ENCODE results near the gene GPRASP2. TPM values are rescaled to one million over a fixed set of nuclear protein-coding genes. Genes with fewer than 3 reads are reported as not detected.
A peak's percentile ranks its signal among the peaks of the same experiment; 100 is the strongest.

GPRASP2 gene
- total and polyA plus RNA-seq, 5 donors: 9.9 to 24.1 (median 21.9) TPM

- Histone ChIP-seq H3K4me3 (ENCODE audit: low read length) (no peak overlapping the region), H3K4me1 (ENCODE audit: control insufficient read depth, insufficient read depth, low read length) (no peaks in the 10 kb centered on the region), H3K9me3 (ENCODE audit: control insufficient read depth, low read length) (no peaks in the 10 kb centered on the region), H3K27me3 (ENCODE audit: control insufficient read depth, insufficient read depth) (no peaks in the 10 kb centered on the region), H3K27ac (ENCODE audit: low read length) (no peak overlapping the region)
- 95% methylated on average over 1 of the region's 1 CpG for WGBS
- no peak for ATAC-seq
- intact Hi-C loops (cut with DNase I): no loop called here
- DNase-seq: no peak
These were observed 32.1 kb downstream of the GPRASP2 start for GRCh38 chrX:102744307-102744706.

GRCh38 chrX:102745513-102745856, 33.2 kb downstream of the GPRASP2 start:
- intact Hi-C loops (cut with DNase I): no loop called here
- WGBS: 24% methylated on average over 14 of the region's 14 CpGs

GRCh38 chrX:102745857-102746584, 33.8 kb downstream of the GPRASP2 start:
- Histone ChIP-seq H3K9me3 (ENCODE audit: control insufficient read depth, low read length) (no peaks in the 10 kb centered on the region), H3K27ac (ENCODE audit: low read length) (no peak overlapping the region), H3K27me3 (ENCODE audit: control insufficient read depth, insufficient read depth) (no peaks in the 10 kb centered on the region), H3K4me1 (ENCODE audit: control insufficient read depth, insufficient read depth, low read length) (no peaks in the 10 kb centered on the region), H3K4me3 (ENCODE audit: low read length) (peak overlapping the region; percentile 55)
- intact Hi-C loops (cut with DNase I): no loop called here
- WGBS: under 1% methylated on average over 61 of the region's 61 CpGs
- DNase-seq (peak; percentile 46 to 79 (median 79)), ATAC-seq (peak; percentile 81 to 86)

More at GRCh38 chrX:102745513-102745856, 33.2 kb downstream of the GPRASP2 start:
- H3K27me3 ChIP-seq (ENCODE audit: control insufficient read depth, insufficient read depth): no peaks in the 10 kb centered on the region
- ATAC-seq: peak in 1 of 2 donors; percentile 36
- H3K4me3 ChIP-seq (ENCODE audit: low read length): peak overlapping the region; percentile 55
- no peaks in the 10 kb centered on the region for H3K9me3 ChIP-seq (ENCODE audit: control insufficient read depth, low read length)
- no peaks in the 10 kb centered on the region for H3K4me1 ChIP-seq (ENCODE audit: control insufficient read depth, insufficient read depth, low read length)
- DNase-seq: peak in 1 of 3 donors; percentile 28
- H3K27ac ChIP-seq (ENCODE audit: low read length): no peak overlapping the region

GRCh38 chrX:102765217-102765616, 53.0 kb downstream of the GPRASP2 start:
- Histone ChIP-seq H3K9me3 (ENCODE audit: control insufficient read depth, low read length) (no peaks in the 10 kb centered on the region), H3K4me3 (ENCODE audit: low read length) (no peak overlapping the region), H3K4me1 (ENCODE audit: control insufficient read depth, insufficient read depth, low read length) (no peaks in the 10 kb centered on the region), H3K27me3 (ENCODE audit: control insufficient read depth, insufficient read depth) (no peaks in the 10 kb centered on the region), H3K27ac (ENCODE audit: low read length) (no peak overlapping the region)
- 24% methylated on average over 2 of the region's 2 CpGs for WGBS
- intact Hi-C loops (cut with DNase I): no loop called here
- DNase-seq (peak in 2 of 3 donors; percentile 35 to 46), ATAC-seq (peak; percentile 70 to 88)

- Histone ChIP-seq H3K27ac (ENCODE audit: low read length) (peak overlapping the region; percentile 19), H3K9me3 (ENCODE audit: control insufficient read depth, low read length) (no peaks in the 10 kb centered on the region), H3K4me3 (ENCODE audit: low read length) (no peak overlapping the region), H3K4me1 (ENCODE audit: control insufficient read depth, insufficient read depth, low read length) (no peaks in the 10 kb centered on the region), H3K27me3 (ENCODE audit: control insufficient read depth, insufficient read depth) (no peaks in the 10 kb centered on the region)
- 35% methylated on average over 4 of the region's 4 CpGs for WGBS
- intact Hi-C loops (cut with DNase I): no loop called here
- no peak for ATAC-seq
- DNase-seq: no peak
These were observed 53.6 kb downstream of the GPRASP2 start for GRCh38 chrX:102765809-102766208.

- ATAC-seq: no peak
These were observed 55.0 kb downstream of the GPRASP2 start for GRCh38 chrX:102767287-102767686.

More at GRCh38 chrX:102767287-102767686, 55.0 kb downstream of the GPRASP2 start:
- H3K4me3 ChIP-seq (ENCODE audit: low read length): no peak overlapping the region
- DNase-seq: no peak
- WGBS: 93% methylated on average over 1 of the region's 1 CpG
- no peaks in the 10 kb centered on the region for H3K27me3 ChIP-seq (ENCODE audit: control insufficient read depth, insufficient read depth)
- H3K27ac ChIP-seq (ENCODE audit: low read length): no peak overlapping the region
- no peaks in the 10 kb centered on the region for H3K9me3 ChIP-seq (ENCODE audit: control insufficient read depth, low read length)
- intact Hi-C loops (cut with DNase I): no loop called here
- no peaks in the 10 kb centered on the region for H3K4me1 ChIP-seq (ENCODE audit: control insufficient read depth, insufficient read depth, low read length)

Other genes with a start within 250 kb of the GPRASP2 start
- gene TCP11X2, start 240.6 kb upstream of the GPRASP2 start, total RNA-seq: under 1 TPM in 1 of 4 donors, not detected in 3; 0.38 TPM
- not detected for gene TCP11X2, start 240.6 kb upstream of the GPRASP2 start, polyA plus RNA-seq
- 1 to 10 TPM in 1 of 4 donors, under 1 TPM in 2, not detected in 1; 0.71 to 4.2 (median 0.82) TPM for gene TMSB15A, start 195.7 kb upstream of the GPRASP2 start, total RNA-seq
- 2.0 TPM for gene TMSB15A, start 195.7 kb upstream of the GPRASP2 start, polyA plus RNA-seq
- 10 to 100 TPM in 1 of 4 donors, 1 to 10 TPM in 3; 6.7 to 11.0 (median 8.1) TPM for gene ARMCX5, start 112.9 kb upstream of the GPRASP2 start, total RNA-seq
- 4.2 TPM for gene ARMCX5, start 112.9 kb upstream of the GPRASP2 start, polyA plus RNA-seq
- 10 to 100 TPM; 18.0 to 29.8 (median 21.5) TPM for gene GPRASP1, start 61.0 kb upstream of the GPRASP2 start, total RNA-seq
- 9.9 TPM for gene GPRASP1, start 61.0 kb upstream of the GPRASP2 start, polyA plus RNA-seq
- gene GPRASP3, start 8.3 kb downstream of the GPRASP2 start, total RNA-seq: 10 to 100 TPM in 2 of 4 donors, 1 to 10 TPM in 2; 8.4 to 12.2 (median 10.1) TPM
- gene GPRASP3, start 8.3 kb downstream of the GPRASP2 start, polyA plus RNA-seq: 2.0 TPM
- gene RAB40AL, start 224.8 kb downstream of the GPRASP2 start, total RNA-seq: under 1 TPM in 2 of 4 donors, not detected in 2; 0.39 to 0.54 TPM
- gene RAB40AL, start 224.8 kb downstream of the GPRASP2 start, polyA plus RNA-seq: 0.14 TPM